DMS79 treated with DMSO at 0.1 percent for 48 hours (cell line): ENCODE data around the gene RBPJ.

Source experiments
- DNase-seq: peaks from one replicate; lab custom pipeline; 2025; lab: John Stamatoyannopoulos, UW

The RBPJ gene

GRCh38 chr4:26420438-26420837, 99.6 kb downstream of the RBPJ start:
- no peak for DNase-seq

DNA sequence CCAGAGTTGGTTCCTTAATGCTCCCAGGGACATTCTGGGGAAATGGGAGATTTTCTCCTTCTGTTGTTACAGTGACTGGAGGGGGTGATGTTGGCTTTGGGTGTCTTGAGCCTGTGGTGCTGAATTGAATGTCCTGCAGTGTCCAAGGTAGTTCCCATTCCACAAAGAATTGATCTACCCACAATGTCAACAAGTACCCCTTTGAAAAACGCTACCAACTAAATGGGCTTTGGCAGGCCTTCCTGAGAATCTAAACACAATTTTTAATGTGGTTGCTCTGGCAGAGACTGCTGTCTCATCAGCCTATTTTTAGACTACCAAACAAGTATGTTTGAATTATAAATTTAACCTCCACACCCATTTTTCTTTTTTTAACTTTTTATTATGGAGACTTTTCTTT, 100.1 kb downstream of the RBPJ start:
- DNase-seq, result no peak

- no peak for DNase-seq
These were observed 103.3 kb downstream of the RBPJ start for GRCh38 chr4:26424153-26424552.

- DNase-seq, result no peak
These were observed 104.0 kb downstream of the RBPJ start for GRCh38 chr4:26424838-26425237.

DNA sequence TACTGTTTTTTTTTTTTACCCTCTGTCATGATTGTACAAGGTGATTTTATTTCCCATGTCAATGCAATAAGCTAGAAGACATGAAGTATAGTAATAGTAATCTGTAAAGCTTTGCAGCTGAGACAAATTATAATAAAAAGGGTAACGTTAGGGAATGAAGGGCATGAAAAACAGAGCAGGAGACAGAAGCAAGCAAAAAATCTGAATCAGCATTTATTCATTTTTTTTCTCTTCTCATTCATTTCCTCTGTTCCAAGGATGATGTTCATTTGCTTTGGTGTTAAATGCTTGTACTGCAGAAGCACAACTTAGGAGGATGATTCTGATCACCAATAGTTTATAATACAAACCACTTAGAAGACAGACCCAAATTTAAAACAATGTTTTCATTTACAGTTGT, 105.1 kb downstream of the RBPJ start:
- no peak for DNase-seq

DNA sequence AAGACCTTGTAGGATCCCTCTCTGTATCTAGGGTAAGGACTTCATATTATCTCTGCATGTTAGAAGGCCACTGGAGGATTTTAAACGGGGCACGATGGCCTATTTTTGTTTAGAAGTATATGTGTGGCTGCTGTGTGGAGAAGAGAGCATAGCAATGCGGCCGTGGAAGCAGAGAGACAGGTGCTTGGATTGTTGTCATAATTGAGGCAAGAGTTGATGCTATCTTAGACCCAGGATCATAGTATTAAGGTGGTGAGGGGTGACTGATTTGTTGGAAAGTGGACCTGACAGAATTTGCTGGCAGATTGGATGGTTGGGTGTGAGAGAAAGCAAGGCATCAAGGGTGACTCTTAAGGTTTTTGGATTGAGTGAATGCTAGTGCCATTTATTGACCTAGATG, 106.1 kb downstream of the RBPJ start:
- DNase-seq, result no peak

DNA sequence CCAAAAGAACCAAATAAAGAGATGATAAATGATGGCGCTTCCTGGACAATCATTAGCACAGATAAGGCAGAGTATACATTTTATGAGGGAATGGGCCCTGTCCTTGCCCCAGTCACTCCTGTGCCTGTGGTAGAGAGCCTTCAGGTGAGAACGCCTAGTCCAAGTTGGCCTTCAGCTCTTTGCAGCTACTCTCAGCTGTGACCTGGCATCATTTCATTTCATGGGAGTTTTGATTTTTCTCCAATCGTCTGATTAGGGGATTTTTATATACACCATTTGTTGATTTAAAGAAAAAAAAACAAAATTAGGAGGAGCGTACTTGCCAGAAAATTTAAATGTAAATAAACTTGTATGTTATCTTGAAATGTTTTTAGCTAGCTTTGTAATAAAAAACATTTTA, 109.1 kb downstream of the RBPJ start:
- no peak for DNase-seq

DNA sequence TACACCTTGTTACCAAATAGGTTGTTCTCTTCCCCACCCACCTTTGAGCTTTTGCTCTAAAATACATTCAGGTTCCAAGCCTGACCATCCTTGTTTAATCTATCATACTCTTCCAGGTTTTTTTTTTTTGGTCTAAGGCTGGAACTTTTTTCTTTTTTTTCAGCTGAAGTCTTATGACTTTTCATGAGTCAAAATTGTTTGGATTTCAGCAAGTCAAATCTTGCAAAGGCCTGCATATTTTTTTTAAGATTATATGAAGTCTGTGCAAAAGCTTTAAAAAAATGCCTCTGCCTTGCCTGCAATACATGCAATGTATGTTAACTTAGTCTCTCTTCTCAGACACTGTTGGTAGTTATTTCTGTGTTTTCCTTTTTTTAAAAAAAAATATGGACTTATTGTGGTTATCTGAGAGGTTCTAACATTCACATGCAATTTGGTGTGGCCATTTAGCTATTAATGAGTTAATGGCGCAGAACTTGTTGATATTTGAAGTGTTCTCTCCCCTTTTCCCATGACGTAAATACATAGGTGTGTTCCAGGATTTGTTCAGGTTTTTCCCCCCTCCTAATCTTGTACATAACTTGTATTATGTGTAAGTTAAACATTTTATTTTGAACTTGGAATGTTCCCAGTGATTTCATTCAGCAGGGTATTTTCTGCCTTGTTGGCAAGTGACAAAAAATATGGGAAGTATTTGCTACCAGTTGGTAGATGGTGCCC, 110.8 kb downstream of the RBPJ start:
- DNase-seq, result peak; percentile 7

DNA sequence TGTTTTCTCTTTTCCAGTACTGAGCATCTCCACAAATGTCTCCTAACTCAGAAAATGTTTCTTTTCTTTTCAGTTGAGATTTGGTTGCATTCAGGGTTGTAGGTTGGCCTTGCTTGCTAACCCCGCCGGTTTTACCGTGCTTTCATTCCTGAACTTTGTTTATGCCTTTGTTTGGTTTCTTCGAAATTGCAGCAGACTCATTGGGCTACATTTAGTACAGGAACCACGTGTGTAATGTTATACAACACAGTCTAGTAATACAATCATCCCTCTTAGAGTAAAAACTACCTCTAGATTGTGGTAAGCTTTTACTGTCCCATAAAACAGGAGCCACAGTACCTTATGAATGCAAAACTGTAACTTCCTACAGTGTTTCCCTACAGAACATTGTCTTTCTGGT, 111.6 kb downstream of the RBPJ start:
- DNase-seq, result no peak

- no peak for DNase-seq
These were observed 112.7 kb downstream of the RBPJ start for GRCh38 chr4:26433556-26433955.

DNA sequence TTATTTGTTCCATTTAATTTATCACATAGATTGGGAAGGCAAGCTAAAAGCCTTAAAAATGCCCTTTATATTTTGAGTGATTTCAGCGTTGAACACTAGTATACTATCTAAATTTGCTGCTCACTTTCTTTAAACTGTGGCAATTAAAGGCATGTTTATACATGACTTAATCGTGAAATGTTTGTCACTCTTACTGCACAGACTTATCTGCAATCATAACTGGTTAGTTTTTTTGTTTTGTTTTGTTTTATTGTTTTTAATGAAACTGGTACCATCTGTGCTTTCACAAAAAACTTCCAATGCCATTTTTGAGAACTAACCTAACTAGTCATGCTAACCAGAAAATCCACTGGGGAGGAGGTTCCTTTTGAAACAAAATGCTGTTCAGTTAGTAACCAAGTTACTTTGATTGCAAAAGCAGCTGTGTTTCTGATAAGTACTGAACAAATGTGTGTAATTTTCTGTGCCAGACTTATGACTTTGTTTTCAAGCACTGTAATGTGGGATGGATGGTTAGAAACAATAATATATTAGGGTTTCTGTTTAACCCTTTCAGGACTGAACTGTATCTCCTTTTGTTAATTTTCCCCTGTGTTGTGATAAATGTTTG, 113.3 kb downstream of the RBPJ start:
- DNase-seq, result no peak

DNA sequence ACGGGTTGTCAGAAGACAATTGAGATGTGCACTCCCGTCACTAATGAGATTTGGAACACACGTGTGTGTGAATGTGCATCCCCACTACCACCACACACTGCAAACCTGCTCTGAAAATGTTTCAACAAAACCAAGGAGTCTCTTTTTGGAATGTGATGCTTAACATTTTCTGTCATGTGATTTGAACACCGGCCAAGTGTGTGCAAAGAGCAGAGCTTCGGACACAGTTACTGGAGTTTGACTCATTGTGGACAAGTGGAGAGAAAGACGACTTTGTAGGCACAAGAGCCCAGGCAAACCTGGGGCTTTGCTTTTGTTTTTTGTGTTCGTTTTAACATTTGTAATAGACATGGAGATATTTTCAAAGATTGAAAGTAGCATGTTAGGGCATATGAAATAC, 120.3 kb downstream of the RBPJ start:
- DNase-seq, result no peak

- no peak for DNase-seq
These were observed 121.0 kb downstream of the RBPJ start for GRCh38 chr4:26441771-26442170.

DNA sequence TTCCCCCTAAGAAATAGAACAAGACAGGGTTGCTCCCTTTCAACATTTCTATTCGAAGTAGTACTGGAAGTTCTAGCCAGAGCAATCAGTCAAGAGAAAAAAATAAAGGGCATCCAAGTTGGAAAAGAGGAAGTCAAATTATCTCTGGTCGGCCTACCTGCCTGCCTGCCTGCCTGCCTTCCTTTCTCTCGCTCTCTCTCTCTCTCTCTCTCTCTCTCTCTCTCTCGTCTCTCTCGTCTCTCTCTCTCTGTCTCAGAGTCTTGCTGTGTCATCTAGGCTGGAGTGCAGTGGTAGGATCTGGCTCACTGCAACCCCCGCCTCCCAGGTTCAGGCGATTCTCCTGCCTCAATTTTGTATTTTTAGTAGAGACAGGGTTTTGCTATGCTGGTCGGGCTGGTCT, 126.6 kb downstream of the RBPJ start:
- no peak for DNase-seq

- DNase-seq, result no peak
These were observed 129.6 kb downstream of the RBPJ start for GRCh38 chr4:26450418-26450817.

DNA sequence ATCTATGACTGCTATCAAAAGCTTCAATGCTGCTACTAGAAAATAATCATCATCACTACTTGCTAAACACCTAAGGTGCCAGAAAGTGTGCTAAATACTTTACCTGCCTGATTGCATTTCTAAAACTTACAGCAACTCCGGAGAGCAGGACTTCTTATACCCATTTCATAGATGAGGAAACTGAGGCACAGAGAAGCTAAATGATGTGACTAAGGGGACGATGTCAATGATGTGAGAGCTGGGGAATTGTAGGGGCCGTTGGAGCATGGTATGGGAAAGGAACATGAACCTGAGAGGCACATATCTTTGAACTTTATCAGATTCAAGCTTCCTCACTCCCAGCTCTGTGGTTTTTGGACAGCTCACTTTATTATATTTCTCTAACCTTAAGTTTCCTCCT, 130.8 kb downstream of the RBPJ start:
- DNase-seq, result no peak

DNA sequence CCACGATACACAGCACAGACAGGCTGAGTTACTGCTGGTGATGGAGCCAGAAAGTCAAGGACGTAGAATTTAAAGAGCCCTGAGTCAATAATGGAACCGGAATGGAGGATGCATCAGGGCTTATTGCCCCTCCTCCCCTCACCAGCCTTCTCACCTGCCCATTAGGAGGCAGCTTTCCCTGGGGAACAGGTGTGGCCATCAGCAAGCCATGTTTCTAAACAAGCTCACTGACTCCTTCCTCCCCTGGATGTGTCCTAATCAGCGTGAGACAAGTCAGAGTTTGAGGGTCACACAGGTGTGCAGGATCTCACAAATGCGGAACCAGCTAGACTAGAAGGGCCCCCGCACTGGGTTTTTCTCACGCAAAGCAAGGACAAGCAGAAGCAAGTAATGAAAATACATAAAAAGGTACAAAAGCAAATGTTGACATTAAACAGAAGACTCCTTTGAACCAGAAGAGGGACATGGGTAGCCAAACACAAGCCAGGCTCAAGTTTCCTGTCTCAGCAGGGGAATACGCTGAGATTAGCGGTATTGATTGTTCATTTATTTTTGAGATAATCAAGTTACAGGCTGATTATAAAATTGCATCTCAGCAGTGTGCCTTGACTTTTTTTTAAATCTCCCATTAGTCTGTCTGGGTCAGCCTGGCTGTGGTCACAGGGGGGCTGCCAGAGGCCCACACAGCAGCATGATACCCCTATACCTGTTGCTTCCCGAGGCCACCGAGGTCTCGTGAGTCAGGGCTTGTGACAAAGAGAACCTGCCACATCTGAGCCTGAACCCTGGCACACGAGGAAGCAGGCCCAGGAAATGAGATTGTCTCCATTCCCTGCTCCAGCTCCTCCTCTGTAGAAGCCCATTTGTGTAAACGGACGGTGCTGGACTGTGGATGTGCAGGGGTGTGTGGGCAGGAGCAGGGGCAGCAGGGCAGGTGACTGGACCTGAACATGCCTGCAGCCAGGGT, 132.0 kb downstream of the RBPJ start:
- peak; percentile 50 for DNase-seq

GRCh38 chr4:26454961-26455360, 134.1 kb downstream of the RBPJ start:
- no peak for DNase-seq

DNA sequence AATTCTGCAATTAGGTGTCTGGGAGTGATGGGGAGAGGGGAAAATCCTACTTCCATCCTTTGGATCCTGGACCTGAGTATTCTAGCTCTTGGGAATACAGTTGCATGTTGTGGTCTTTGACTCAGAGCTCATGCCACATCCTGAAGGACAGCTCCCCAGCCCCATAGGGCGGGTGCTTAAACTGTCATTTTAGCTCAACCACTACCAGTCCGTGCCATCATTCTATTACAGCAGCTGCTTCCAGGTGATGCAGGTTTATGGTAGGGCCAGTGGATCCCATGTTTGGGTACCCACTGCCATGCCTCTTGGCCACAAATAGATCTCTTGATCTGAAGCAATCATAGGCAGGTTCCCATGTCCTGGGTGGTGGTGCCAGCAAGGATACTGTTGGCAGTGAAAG, 134.8 kb downstream of the RBPJ start:
- no peak for DNase-seq

DNA sequence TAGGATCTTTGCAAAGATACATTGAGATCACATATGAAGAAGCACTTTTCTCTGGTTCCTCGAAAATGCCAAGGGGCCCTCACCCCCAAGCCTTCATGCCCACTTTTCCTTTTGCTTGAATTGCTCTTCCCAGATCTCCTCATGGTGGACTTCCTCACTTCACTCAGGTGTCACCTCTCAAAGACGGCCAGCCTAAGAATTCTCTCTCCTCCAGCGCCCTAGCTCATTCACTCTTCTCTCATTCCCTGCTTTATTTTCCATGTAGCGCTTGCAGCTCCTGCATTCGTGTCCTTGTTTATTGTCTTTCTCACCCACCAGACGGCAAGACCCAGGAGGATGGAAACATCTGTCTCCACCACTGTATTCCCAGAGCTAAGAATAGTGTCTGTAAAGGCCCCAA, 136.6 kb downstream of the RBPJ start:
- DNase-seq, result no peak

DNA sequence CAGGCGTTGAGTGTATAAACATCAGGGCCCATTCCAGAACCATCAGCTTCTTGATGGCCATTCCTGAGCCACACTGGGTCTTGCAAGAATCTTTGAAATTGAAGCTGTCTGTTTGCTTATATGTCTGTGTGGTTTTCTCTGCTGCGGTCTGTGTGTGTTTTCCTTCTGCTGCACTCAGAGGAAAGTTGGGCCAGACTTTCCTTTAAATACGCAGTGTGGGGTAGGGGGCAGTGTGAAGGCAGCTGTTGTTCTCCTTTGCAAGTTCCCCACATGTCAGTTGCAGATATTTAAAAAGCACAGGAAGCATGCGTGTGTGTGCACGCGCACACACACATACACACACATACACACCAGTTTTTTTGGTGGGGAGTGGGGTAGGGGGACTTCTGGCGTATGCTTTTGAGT, 137.3 kb downstream of the RBPJ start:
- no peak for DNase-seq

DNA sequence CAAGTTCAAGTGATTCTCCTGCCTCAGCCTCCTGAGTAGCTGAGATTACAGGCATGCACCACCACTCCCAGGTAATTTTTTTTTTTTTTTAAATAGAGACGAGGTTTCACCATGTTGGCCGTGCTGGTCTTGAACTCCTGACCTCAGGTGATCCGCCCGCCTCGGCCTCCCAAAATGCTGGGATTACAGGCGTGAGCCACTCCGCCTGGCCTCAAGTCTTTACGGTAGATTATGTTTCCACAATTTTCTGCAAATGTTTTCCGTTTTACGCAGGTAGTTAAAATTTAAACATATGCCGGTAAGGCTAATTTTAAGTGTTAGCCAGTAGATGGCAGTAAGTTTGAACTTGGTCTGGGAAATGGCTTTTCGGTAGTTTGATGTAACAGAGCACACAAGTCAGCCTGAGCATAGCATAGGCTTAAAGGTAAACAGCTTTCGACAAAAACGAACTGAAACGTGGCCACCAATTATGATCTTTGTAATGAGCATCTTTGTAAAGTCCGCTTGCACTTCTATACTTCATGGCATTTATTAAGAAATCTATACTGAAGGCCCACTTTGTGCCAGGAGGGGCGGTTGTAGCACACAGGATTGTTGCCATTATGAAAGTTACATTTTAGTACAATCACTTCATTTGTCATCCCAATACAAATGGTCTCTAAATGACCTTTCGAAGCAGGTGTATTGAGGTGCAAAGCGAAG, 138.4 kb downstream of the RBPJ start:
- peak; percentile 1 for DNase-seq
